ENCODE data around the gene CFAP20. TPM values are rescaled to one million over a fixed set of nuclear protein-coding genes. Genes with fewer than 3 reads are reported as not detected.

CFAP20 gene
- polyA plus RNA-seq, 3 donors, result 17.3 to 24.0 (median 18.8) TPM

GRCh38 chr16:58152246-58152868 is 23.2 kb upstream of the CFAP20 start:
- H4K20me1 ChIP-seq (ENCODE audit: insufficient read depth, low read length), result no peaks in the 10 kb centered on the region
- no peak overlapping the region for H3K4me2 ChIP-seq (replicated peaks; ENCODE audit: extremely low read depth, low read length, poor library complexity, severe bottlenecking)
- no peak overlapping the region for H3K9ac ChIP-seq (ENCODE audit: insufficient read depth, low read length, poor library complexity, severe bottlenecking)
- Mint-ChIP-seq H3K36me3 (no peaks in the 10 kb centered on the region), H3K27me3 (ENCODE audit: low read depth in 3 of 3) (peaks cover 0 to 4% (median 0%) of the 10 kb centered on the region in 3 donors), H3K9me3 (no peaks in the 10 kb centered on the region), H3K4me1 (no peaks in the 10 kb centered on the region), H3K4me3 (no peak overlapping the region), H3K27ac (no peak overlapping the region)
- H3K27ac ChIP-seq (ENCODE audit: low read depth in 1 of 2, low read length in 2 of 2), result no peak overlapping the region
- intact Hi-C loops (cut with micrococcal nuclease), result loop anchor here in 1 of 2 donors (10.0 kb wide), 1 partner anchor 58 kb away; no protein-coding TSS in a partner anchor
- 90% methylated on average over 1 of the region's 8 CpGs for WGBS (ENCODE audit: insufficient coverage)
- no peaks in the 10 kb centered on the region for H3K79me2 ChIP-seq (ENCODE audit: insufficient read depth, low read length)
- no peak overlapping the region for H2AFZ ChIP-seq (ENCODE audit: insufficient read depth, low read depth, low read length, poor library complexity, severe bottlenecking)
- no peaks in the 10 kb centered on the region for H3K36me3 ChIP-seq (replicated peaks in 1 of 2; ENCODE audit: control insufficient read depth in 1 of 2, insufficient read depth in 2 of 2, low read length in 2 of 2)
- H3K4me3 ChIP-seq (replicated peaks in 1 of 3; ENCODE audit: low read depth in 2 of 3, low read length in 3 of 3), result no peak overlapping the region
- TF ChIP-seq CTCF (IDR thresholded peaks at IDR 0.05), result no peak
- no peaks in the 10 kb centered on the region for H3K9me3 ChIP-seq (replicated peaks in 1 of 2; ENCODE audit: control insufficient read depth in 1 of 2, insufficient read depth in 1 of 2, low read length in 2 of 2)
- H3K27me3 ChIP-seq (ENCODE audit: control insufficient read depth in 2 of 2, insufficient read depth in 2 of 2, low read length in 2 of 2), result no peaks in the 10 kb centered on the region
- no peak for DNase-seq
- H3K4me1 ChIP-seq (ENCODE audit: control insufficient read depth in 1 of 2, insufficient read depth in 2 of 2, low read length in 2 of 2), result no peaks in the 10 kb centered on the region

- no peak overlapping the region for H3K4me2 ChIP-seq (replicated peaks; ENCODE audit: extremely low read depth, low read length, poor library complexity, severe bottlenecking)
- Mint-ChIP-seq H3K27me3 (ENCODE audit: low read depth in 3 of 3) (peaks cover 3 to 6% (median 4%) of the 10 kb centered on the region in 3 donors), H3K36me3 (no peaks in the 10 kb centered on the region), H3K4me3 (no peak overlapping the region), H3K27ac (no peak overlapping the region), H3K9me3 (peaks cover 0 to 6% (median 3%) of the 10 kb centered on the region in 7 donors), H3K4me1 (no peaks in the 10 kb centered on the region)
- TF ChIP-seq CTCF (IDR thresholded peaks at IDR 0.05), result no peak
- no peaks in the 10 kb centered on the region for H3K79me2 ChIP-seq (ENCODE audit: insufficient read depth, low read length)
- no peak overlapping the region for H3K9ac ChIP-seq (ENCODE audit: insufficient read depth, low read length, poor library complexity, severe bottlenecking)
- no peak for DNase-seq
- no peak overlapping the region for H2AFZ ChIP-seq (ENCODE audit: insufficient read depth, low read depth, low read length, poor library complexity, severe bottlenecking)
- WGBS (ENCODE audit: insufficient coverage), result 100% methylated on average over 1 of the region's 1 CpG
- no peaks in the 10 kb centered on the region for H4K20me1 ChIP-seq (ENCODE audit: insufficient read depth, low read length)
- intact Hi-C loops (cut with micrococcal nuclease), result no loop called here
- H3K36me3 ChIP-seq (replicated peaks in 1 of 2; ENCODE audit: control insufficient read depth in 1 of 2, insufficient read depth in 2 of 2, low read length in 2 of 2), result no peaks in the 10 kb centered on the region
- H3K4me3 ChIP-seq (replicated peaks in 1 of 3; ENCODE audit: low read depth in 2 of 3, low read length in 3 of 3), result no peak overlapping the region
- H3K4me1 ChIP-seq (ENCODE audit: control insufficient read depth in 1 of 2, insufficient read depth in 2 of 2, low read length in 2 of 2), result no peaks in the 10 kb centered on the region
- no peaks in the 10 kb centered on the region for H3K9me3 ChIP-seq (replicated peaks in 1 of 2; ENCODE audit: control insufficient read depth in 1 of 2, insufficient read depth in 1 of 2, low read length in 2 of 2)
- no peaks in the 10 kb centered on the region for H3K27me3 ChIP-seq (ENCODE audit: control insufficient read depth in 2 of 2, insufficient read depth in 2 of 2, low read length in 2 of 2)
- no peak overlapping the region for H3K27ac ChIP-seq (ENCODE audit: low read depth in 1 of 2, low read length in 2 of 2)
These were observed 19.3 kb upstream of the CFAP20 start for GRCh38 chr16:58148526-58148925.

Measured in CD14-positive monocyte (primary cell).